ENCODE results near the gene NTN3.
A peak's percentile ranks its signal among the peaks of the same experiment; 100 is the strongest.

NTN3 gene

GRCh38 chr16:2497116-2497630 lies 26.1 kb downstream of the NTN3 start:
- DNase-seq (ENCODE audit: low spot score), result no peak

- no peak for DNase-seq (ENCODE audit: low spot score)
Measured at GRCh38 chr16:2497695-2498484, 26.8 kb downstream of the NTN3 start.

- DNase-seq (ENCODE audit: low spot score), result no peak
Measured at GRCh38 chr16:2498531-2499253, 27.6 kb downstream of the NTN3 start.

GRCh38 chr16:2499454-2499853 lies 28.4 kb downstream of the NTN3 start:
- DNase-seq (ENCODE audit: low spot score), result no peak

- no peak for DNase-seq (ENCODE audit: low spot score)
Measured at GRCh38 chr16:2499890-2500429, 28.9 kb downstream of the NTN3 start.

GRCh38 chr16:2500430-2500917 lies 29.4 kb downstream of the NTN3 start:
- no peak for DNase-seq (ENCODE audit: low spot score)

- DNase-seq (ENCODE audit: low spot score), result peak; percentile 65
Measured at GRCh38 chr16:2500918-2501750, 30.0 kb downstream of the NTN3 start.

- DNase-seq (ENCODE audit: low spot score), result no peak
Measured at GRCh38 chr16:2501946-2502895, 31.1 kb downstream of the NTN3 start.

GRCh38 chr16:2505695-2506094 lies 34.6 kb downstream of the NTN3 start:
- DNase-seq (ENCODE audit: low spot score), result no peak

GRCh38 chr16:2507052-2507659 lies 36.1 kb downstream of the NTN3 start:
- DNase-seq (ENCODE audit: low spot score), result no peak

GRCh38 chr16:2507665-2508064 lies 36.6 kb downstream of the NTN3 start:
- no peak for DNase-seq (ENCODE audit: low spot score)

GRCh38 chr16:2508722-2509400 lies 37.8 kb downstream of the NTN3 start:
- DNase-seq (ENCODE audit: low spot score), result no peak

GRCh38 chr16:2511128-2511800 lies 40.2 kb downstream of the NTN3 start:
- no peak for DNase-seq (ENCODE audit: low spot score)

- no peak for DNase-seq (ENCODE audit: low spot score)
Measured at GRCh38 chr16:2511996-2512734, 41.1 kb downstream of the NTN3 start.

GRCh38 chr16:2512735-2513404 lies 41.8 kb downstream of the NTN3 start:
- DNase-seq (ENCODE audit: low spot score), result peak; percentile 37

- peak; percentile 90 for DNase-seq (ENCODE audit: low spot score)
Measured at GRCh38 chr16:2513405-2514332, 42.6 kb downstream of the NTN3 start, which contains the start of gene ATP6V0C. ATP6V0C (plus strand) TSS chr16:2513952; CDS start chr16:2514104, 152 bp downstream.

Measured in SW480 (cell line).